Measurements from ENCODE around the gene PRG3.
A peak's percentile ranks its signal among the peaks of the same experiment; 100 is the strongest.

PRG3 gene, protein sequence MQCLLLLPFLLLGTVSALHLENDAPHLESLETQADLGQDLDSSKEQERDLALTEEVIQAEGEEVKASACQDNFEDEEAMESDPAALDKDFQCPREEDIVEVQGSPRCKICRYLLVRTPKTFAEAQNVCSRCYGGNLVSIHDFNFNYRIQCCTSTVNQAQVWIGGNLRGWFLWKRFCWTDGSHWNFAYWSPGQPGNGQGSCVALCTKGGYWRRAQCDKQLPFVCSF

DNA sequence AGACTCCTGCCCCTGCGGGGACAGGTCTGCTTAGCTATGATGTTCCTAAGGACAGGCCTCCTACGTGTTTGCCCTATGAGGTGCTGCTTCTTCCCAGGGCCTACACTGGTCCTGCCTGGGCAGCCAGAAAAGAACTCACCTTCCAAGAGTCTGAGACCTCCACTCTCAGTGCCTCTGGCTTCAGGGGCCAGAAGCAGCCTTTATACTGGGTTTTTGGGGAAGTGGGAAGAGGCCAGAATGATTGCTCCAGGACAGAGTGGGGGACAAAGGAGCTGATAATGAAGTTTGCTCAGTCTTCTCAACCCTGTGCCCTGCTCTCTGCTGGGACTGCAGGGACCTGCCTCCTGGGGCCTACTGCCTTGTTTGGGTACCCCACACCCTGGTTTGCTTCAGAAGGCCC is at the start of gene PRG3:
TSS of gene PRG3 (minus strand) at position 176 of the 400 bp plus-strand sequence. CDS start 442 bp downstream, outside the sequence.
- no peak for DNase-seq (ENCODE audit: low read depth in 2 of 2)

DNA sequence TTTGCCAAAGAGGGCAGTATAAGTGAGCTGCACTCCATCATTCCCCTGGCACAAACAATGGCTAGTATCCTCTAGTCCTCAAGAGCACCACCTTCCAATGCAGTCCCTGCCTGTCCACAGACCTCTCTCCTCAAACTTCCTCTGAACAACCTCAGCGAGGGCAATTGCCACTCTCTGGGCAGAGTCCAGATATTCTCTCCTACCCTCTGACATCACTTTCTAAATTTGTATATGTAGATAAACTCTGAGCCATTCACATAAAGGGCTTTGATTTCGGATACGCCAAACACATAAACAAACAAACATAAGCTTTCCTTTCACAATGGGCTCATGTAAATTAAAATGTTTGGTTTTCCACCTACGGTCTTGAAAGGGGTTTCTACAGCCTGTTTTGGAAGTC is 49.0 kb upstream of the PRG3 start:
- DNase-seq (ENCODE audit: low read depth in 2 of 2): no peak

DNA sequence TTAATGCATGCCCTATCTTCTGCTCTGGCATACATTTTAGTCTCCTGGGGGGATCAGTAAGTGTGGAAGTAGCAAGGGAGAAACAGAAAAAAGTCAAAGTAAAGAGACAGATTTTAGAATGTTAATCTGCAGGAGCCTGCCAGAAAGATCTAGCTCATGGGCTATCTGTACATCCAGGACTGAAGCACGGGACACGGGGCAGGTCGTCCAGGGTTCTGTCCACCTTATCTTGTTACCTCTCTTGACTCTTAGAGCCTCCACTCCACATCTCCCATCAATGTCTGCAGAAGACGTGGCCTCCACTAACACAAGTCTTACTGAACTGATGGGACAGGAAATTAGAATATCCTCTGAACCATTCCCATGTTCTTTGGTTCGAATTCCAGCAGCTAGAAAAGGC is 47.7 kb upstream of the PRG3 start:
- DNase-seq (ENCODE audit: low read depth in 2 of 2): no peak

DNA sequence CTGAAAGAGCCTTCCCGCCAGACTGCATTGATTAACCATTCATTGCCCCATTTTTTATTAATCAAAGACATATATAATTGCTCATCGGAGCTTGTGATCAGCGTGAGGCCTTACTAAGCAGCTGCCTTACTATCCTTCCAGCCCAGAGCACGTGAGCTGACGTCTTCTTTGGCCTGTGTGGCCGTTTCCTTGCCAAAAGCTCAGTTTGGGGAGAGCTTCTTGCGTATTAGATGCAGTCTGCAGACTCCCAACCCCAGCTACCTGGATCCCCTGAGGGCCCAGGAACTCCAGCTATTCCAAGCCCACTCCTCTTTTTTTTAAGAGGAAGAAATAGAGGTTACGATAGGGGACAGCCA is 46.8 kb upstream of the PRG3 start:
- no peak for DNase-seq (ENCODE audit: low read depth in 2 of 2)

DNA sequence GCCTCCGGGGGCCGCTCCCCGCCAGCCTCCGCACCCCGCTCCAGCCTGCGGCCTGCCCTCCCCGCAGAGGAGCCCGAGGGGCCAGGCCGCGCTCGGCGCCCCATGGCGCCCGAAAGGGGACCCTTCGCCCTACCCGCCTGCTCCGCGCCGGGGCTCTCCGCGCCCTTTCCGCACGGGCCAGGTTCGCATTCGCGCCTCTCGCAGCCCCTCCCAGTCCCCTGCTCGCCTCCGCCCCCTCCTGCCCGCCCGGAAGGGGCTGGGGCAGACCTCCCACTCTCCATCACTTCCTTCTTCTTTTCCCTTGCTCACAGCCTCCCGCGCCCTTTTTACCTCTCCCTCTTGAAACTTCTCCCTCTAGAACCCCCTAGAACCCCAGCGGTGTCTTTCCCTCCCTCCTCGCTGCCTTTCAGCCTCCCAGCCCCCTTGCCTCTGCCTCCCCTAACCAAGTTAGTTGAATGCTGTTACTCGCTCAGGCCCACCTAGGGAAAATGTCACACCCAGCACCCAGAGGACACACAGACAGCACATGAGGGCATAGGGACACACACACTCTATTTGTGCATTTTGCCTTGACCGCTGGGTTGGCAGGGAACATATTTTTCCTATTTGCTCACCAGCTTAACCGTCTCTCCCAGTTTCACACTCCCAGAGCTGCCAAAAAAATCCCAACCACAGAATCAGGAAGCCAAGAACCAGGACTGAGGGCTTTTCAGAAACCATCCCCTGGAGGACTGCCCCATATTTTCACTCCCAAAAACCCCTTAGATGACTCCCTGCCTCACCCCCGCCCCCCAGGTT is 46.2 kb upstream of the PRG3 start, which contains the start of gene SLC43A3:
TSS of gene SLC43A3 (minus strand) at position 193 of the 798 bp plus-strand sequence. CDS start 949 bp downstream, outside the sequence.
- peak; percentile 66 to 71 for DNase-seq (ENCODE audit: low read depth in 2 of 2)

DNA sequence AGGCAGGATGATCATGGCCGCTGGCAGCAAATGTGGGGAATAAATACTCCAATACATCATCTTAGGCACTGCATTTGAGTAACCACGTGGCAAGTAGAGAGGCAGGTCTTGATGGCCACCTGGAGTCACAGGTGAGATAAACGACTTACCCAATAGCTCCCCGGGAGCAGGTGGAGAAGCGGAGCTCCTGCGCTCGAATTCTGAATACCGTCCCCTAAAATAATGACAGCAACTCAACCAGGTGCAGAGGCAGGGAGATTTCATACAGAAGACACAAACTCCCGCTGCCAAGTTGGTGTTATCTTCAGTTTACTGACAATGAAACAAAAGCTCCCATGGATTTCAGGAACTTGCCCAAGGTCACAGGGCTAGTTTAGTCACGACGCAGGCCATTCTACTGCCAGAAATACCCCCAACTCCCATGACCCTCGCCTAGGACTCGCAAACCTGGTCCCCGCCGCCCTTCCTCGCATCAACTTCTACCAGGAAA is 45.5 kb upstream of the PRG3 start:
- no peak for DNase-seq (ENCODE audit: low read depth in 2 of 2)

DNA sequence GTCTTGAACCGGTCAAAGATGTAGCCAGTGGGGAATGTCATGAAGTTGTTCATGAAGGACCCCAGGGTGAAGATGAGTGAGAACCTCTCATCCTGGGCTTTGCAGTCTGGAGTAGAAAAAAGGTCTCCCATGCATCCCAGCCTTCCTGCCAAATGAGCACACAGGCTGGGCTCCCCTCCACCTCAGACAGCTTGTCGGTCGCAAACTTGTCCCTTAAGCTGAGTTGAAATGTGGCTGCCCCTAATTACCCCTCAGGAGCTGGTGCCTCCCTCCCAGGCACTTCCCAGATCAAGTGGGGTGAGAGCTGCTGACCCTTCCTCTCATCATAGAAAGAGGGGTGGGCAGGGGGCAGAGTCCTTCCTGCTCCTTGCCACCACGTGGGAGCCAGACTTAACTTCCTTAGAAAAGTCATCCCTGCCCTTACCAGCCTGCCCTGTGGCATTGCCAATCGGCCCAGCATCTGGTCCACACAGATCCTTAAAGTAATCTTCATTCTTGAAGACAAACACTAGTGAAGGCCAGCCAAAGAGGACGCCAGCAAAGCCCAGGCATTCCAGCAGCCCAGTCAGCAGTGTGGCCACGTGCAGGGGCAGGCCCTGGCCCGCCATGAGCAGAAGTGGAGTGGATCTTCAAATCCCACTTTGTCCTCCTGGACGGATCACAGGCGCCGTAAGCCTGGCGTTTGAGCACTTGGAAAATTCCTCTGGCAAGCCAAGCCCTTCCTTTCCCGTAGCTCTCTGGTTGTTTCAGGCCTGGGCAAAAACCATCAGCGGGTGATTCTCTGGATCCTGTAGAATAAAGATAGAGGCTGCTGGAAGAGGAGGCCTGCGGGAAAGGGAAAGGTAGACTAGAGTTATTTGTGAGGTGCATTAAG is 44.9 kb upstream of the PRG3 start:
- no peak for DNase-seq (ENCODE audit: low read depth in 2 of 2)

DNA sequence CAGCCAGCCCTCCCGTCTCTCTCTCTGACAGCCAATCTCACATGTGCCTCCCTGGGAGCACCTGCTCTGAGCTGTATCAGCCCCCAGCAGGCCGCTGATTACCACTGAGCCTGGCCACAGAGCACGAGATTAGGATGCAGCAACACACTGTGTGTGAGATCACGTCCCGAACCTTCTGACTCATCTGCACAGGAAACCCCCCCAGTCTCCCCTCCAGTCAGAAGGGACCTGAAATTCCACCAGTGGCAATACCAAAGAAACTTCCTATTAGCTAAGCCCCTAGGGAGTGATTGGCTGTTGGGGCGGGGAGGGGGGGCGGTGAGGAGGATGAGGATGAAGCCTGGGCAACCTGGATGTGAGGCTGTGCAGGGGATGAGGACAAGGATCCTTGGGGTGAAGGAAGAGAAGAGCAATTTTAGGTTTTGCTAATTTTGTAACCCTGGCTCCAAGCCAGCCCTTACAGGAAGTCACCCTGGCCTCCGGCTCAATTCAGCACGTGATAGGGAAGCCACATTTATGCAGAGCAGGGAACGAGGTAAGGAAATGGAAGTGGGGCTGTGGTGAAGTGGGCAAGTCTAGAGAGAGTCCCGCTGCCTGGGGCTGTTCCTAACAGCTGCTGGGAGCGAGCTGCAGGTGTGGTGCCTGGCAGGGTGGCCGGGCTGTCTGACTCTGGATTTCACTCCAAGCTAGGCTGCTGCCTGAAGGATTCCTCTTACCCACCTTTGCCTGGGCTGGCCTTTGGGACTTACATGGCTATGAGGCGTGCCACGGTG is 44.0 kb upstream of the PRG3 start:
- peak; percentile 77 to 88 for DNase-seq (ENCODE audit: low read depth in 2 of 2)

DNA sequence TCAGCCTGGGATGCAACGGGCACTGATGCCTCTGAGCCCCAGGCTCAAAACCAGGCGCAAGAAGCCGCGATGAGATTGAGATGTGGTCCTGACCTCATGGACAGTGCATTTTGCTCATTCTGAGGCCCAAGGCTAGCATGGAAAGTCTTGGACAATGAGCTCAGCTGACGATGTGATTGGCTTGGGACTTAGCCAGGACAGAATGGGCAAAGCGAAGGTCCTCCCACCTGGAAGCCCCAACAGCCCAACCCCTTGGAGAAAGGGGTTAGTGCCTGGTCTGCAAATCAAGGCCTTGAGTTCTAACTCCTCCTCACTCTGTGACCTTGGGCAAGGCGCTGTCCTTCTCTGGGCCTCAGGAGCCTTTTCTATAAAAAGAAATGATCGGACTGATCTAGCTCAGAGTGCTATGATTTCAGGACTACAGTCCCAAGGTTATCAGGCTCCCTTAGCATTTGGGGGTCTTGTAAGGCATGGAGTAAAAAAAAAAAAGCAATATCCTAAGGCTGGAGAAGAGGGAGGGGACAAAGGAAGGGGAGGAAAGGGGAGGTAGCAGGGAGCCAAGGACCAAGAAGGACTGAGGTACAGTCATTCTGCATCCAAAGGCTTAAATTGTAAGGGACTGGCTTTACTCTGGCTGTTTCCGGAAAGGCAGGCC is 43.3 kb upstream of the PRG3 start:
- DNase-seq (ENCODE audit: low read depth in 2 of 2): no peak

DNA sequence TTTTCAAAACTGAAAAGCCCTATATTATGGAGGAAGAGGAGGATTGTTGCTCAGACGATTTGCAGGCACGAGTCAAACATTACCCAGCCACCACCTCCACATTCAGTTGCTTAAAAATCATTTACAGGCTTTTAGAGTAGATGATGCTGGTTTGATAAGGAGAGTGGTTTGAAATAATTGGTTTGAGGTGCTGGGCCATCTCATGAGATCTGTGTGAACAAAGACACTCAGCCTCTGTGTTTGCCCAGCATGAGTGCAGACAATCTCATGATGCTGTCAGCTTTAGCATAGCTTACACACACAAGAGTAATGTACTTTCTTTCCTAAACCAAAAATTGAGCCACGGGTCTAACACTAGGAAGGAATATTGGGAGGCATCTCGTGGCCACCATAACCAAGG is 41.7 kb upstream of the PRG3 start:
- DNase-seq (ENCODE audit: low read depth in 2 of 2): no peak

DNA sequence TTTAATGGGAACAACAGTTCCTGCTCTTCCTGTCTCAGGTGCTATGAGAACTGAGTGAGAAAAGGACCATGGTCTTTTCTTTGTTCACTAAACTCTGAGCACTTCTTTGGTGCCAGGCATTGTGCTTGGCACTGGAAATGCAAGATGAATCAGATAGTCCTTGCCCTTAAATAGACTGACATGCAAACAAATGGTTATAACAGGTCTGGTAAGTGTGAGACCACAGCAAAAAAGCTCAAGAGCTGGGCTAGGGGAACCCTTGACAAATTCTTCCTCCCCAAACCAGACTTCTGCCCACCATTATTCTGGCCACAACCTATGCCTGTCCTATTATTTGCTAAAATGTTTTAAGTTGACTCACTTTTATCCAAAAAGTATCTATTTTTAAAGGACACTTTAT is 40.9 kb upstream of the PRG3 start:
- DNase-seq (ENCODE audit: low read depth in 2 of 2): no peak

DNA sequence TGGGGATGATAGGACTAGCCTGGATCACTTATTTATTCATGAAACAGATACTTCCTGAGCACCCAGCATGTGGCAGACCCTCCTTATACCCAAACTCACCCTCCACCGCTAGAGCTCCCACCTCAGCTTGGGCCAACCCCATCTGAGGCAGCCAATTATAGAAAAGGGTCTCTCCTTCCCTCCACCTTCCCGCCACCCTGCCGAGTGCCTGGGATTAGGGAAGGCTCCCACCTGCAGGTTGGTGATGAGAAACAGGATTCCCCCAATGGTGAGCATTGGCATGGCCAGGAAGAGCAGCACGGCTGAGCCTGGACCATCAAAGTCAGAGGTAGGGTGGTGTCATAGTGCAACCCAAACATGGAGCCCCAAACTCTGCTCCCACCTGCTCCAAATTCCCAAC is 40.1 kb upstream of the PRG3 start:
- DNase-seq (ENCODE audit: low read depth in 2 of 2): no peak

DNA sequence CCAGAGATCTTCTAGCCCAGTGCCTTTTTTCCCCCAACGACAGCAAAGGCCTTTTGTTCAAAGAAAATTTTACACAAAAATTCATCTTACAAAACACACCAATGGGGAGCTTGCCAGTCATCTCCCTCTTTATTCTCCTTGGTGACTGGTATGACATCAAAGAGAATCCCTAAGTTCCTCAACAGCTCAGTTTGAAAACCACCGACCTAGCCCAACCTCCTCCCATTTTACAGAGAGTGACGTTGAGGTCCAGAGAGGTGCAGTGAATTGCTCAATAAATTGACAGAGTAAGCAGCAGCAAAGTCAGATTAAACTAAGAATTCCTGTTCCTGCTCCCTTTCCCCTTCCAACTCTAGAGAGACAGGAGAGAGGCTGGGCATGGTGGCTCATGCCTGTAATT is 38.2 kb upstream of the PRG3 start:
- DNase-seq (ENCODE audit: low read depth in 2 of 2): no peak

DNA sequence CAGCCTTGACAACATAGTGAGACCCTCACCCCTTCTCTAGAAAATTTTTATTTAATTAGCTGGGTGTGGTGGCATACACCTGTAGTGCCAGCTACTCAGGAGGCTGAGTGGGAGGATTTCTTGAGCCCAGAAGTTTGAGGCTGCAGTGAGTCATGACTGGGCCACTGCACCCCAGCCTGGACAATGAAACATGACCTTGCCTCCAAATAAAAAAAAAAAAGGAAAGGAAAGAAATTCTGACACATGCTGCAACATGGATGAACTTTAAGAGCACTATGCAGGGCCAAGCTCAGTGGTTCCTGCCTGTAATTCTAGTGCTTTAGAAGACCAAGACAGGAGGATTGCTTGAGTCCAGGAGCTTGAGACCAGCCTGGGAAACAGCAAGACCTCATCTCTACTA is 37.2 kb upstream of the PRG3 start:
- no peak for DNase-seq (ENCODE audit: low read depth in 2 of 2)

DNA sequence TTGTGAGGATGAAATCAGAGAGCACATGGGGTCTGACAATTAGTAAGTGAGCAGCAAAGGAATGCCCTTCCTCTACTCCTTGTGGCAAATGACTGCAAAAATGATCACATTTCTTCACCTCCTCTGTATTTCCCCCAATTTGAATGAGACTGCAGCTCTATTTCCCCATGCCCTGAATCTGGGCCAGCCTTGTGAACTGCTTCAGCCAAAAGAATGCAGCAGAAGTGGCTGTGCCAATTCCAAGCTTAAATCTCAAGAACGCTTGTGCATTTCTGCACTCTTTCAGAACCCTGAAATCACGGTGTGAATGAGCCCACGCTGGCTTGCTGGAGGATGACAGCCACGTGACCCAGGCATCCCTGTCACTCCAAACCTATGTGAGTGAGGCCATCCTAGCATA is 36.1 kb upstream of the PRG3 start:
- no peak for DNase-seq (ENCODE audit: low read depth in 2 of 2)

DNA sequence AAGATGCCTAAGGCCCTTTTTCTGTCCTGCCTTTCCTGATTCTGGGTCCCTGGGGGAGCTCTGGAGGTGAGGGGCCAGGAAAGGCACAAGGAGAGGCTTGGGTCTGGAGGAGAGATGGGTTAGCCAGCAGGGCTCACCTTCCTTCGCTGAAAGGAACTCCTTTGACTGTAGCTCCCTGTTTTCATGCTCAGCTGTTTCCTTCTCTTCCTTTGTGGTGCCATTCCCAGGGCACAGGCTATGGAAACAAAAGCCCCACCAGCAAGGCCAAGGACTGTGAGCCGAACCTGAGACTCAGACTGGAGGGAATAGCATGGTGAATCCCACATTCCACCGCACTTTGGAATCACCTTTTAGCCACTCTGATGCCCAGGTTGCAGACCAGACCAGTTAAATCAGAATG is 35.5 kb upstream of the PRG3 start:
- no peak for DNase-seq (ENCODE audit: low read depth in 2 of 2)

DNA sequence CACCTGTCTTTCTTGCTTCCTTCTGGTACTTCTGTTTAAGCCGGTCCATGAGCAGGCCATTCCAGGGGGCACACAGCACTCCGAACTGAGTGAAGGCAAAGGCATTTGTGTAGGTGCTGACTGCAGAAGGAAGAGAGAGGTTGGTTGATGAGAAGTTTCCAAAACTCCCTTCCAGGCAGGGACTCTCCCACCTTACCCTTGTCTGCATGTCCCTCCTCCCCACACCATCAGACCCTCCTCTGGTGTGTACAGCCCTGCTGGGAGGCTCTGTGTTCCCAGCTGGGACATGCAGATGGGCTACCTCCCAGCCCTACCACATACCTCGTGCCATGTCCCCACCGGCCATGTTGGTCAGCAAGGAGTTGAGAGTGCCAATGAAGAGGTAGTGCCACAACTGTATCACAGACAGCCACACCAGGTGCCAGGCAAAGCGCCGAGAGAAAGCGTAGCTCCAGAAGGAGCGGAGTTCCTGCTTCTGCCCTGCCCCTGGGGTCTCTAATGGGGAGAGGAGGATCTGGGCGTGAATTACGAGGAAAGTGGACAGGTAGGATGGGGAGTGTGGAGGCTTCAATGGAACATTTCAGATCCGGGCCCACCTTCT is 33.8 kb upstream of the PRG3 start:
- no peak for DNase-seq (ENCODE audit: low read depth in 2 of 2)

DNA sequence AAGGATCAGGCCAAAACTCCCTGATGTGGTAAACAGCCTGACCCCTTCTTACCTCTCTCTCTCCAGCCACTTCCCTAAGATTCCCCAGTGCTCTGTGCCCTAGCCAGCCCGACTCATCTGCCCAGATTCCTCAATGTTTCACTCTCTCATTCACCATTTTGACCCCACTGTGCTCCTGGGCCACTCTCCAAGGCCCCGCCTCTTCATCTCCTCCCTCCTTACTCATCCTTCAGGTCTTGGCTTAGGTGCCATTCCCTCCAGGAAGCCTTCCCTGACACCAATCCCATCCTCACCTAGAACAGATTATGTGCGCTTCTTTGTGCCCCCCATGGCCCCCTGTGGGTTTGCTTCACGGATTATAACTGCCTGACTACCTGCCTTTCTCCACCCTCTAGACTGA is 32.7 kb upstream of the PRG3 start:
- no peak for DNase-seq (ENCODE audit: low read depth in 2 of 2)

DNA sequence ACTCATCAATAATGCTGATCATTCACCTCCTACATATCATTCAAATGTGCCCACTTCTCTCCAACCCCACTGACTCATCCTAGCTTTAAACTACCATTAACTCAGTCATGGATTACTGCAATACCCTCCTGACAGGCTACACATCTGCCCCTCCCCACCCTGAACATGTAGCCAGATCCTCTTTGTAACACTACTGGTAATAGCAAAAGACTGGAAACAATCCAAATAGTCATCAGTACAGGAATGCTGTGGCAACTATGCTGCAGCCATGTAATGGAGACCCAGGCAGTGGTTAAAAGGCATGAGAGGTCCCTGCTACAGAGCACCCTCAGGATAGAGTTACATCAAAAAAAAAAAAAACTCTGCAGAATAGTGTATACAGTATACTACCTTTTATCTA is 29.3 kb upstream of the PRG3 start:
- no peak for DNase-seq (ENCODE audit: low read depth in 2 of 2)

DNA sequence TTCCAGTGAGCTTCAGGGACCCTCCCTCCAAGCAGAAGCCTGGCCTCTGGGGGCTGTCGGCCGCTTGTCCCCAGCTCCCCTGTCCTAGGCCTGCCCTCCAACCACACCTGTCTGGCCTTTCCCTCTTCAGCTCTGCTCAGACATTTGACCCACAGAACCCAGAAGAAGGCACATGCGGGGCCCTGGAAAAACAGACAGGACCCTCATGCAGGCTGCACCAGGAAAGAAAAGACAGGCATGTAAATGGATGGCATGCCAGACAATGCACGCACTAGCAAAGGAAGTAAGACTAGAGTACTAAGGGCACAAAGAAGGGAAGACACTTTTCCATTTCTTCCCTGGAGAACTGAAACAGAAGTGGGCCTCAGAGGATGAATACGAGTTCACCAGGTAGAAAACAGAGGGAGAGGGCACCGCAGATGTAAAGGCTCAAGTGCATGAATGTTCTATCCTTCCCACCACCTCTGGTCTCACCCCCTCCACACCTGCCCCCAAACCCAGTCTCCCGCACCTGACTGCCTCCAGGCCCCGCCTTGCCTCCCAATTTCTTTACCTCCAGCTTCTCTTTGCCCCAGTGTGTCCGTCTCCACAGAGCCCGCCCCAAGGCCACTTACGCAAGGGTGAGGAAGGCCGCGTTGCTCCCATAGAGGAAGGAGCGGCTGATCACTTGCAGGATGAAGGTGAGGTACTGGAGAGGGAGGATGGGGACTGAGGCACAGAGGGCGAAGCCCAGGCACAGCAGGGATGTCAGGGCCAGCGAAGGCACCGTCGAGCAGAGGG is 28.6 kb upstream of the PRG3 start:
- no peak for DNase-seq (ENCODE audit: low read depth in 2 of 2)
